Measurements from ENCODE around the gene KIAA0753.

GRCh38 chr17:6596081-6596480 is 44.4 kb downstream of the KIAA0753 start:
- no peak for TF ChIP-seq CTCF (IDR thresholded peaks at IDR 0.05; ENCODE audit: low read depth, low read length, poor library complexity, severe bottlenecking)
- TF ChIP-seq EZH2phosphoT487 (IDR thresholded peaks at IDR 0.05; ENCODE audit: borderline replicate concordance, low read length) = no peak
